Measurements from ENCODE around the gene CELF5.

GRCh38 chr19:3289971-3290569 is 65.6 kb downstream of the CELF5 start:
- TF ChIP-seq POLR2A (IDR thresholded peaks at IDR 0.05; ENCODE audit: low read depth, low read length) (no peak), TAF1 (IDR thresholded peaks at IDR 0.05; ENCODE audit: borderline replicate concordance, low read depth, low read length) (no peak), POLR2AphosphoS5 (IDR thresholded peaks at IDR 0.05; ENCODE audit: low read depth, low read length) (no peak)
